IPS DF 6.9 (cell line): Measurements from ENCODE around the gene KPTN.

ENCODE experiments used
- DNase-seq: peaks from one replicate; pipeline ENCODE4 v3.0.0-alpha.2; 2013; ENCODE audit warnings: low read depth, low spot score
- H3K27ac ChIP-seq: one replicate; pipeline ENCODE4 v1.5.1; 2013; ENCODE audit warnings: low read length, control low read depth
- H3K27me3 ChIP-seq: 2 replicates; pipeline ENCODE4 v1.6.1; 2013; ENCODE audit warnings: mild to moderate bottlenecking, low read length; ENCODE audit not compliant: control insufficient read depth, insufficient read depth
- H3K36me3 ChIP-seq: 2 replicates; pipeline ENCODE4 v1.6.1; 2013; ENCODE audit warnings: low read length; ENCODE audit not compliant: control insufficient read depth, insufficient read depth
- H3K4me1 ChIP-seq: 2 replicates; pipeline ENCODE4 v1.6.1; 2013; ENCODE audit warnings: low read length; ENCODE audit not compliant: control insufficient read depth, insufficient read depth
- H3K4me3 ChIP-seq: 2 replicates; pipeline ENCODE4 v1.5.1; 2013; ENCODE audit warnings: mild to moderate bottlenecking, low read length
- H3K9me3 ChIP-seq: 2 replicates; pipeline ENCODE4 v1.6.1; 2013; ENCODE audit warnings: low read length, inconsistent platforms; ENCODE audit not compliant: control insufficient read depth, insufficient read depth
- WGBS: extraction: QIAGEN DNeasy Blood & Tissue Kit; methylation state at CpG from one replicate; pipeline ENCODE4 v1.1.7; 2013; ENCODE audit warnings: mixed read lengths, missing lambda C conversion rate; ENCODE audit not compliant: insufficient read length, insufficient coverage; 5-methylcytosine and 5-hydroxymethylcytosine counted together

Gene KPTN

DNA sequence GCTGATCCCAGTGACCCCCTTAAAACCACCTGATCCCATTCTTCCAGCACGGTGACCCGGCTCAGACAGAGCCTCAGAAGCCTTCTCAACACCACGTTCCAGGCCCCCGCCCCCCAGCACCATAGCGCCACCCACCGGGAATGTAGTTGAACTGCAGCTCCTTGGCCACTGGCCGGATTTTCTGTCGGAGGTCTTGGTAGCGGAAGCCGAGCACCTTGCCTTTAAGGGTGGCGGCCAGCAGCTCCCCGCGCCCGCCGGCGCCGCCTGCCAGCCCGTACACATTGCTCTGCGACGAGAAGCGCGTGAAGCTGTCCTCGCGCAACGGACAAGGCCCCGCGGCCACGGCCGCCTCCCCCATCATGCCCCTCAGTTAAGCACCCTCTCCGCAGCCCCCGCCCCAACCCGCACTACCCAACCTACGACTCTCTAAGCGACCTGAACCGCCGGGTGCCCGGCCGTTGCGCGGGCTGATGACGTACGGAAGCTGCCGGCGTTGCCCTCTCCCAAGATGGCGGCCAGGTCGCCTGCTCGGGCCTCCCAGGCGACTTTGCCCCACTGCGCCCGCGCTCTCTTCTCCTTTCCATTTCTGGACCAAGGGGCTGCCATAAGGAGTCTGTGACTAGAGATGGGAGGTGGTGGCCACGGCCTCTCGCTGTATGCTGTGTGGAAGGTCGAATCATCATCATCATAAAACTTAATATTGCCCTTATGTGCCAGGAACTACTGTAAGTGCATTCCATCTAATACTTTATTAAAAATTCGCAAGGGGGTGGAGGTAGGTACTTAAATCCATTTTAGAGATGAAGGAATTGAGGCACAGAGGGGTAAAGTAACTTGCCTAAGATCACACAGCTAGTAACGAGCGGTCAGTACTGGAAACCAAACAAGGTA is at the start of gene KPTN:
Gene KPTN (minus strand): TSS at position 420 of the 891 bp plus-strand sequence. CDS start 59 bp downstream, at position 361.
- Histone ChIP-seq H3K27me3 (no peaks in the 10 kb centered on the region), H3K27ac (no peak within 1 kb of the TSS), H3K4me3 (peak within 1 kb of the TSS; percentile 57; the same call in 1 of the 2 replicates), H3K9me3 (no peaks in the 10 kb centered on the region), H3K36me3 (no peaks in the 10 kb centered on the region), H3K4me1 (no peaks in the 10 kb centered on the region; the same call in 1 of the 2 replicates)
- WGBS: no CpG with 5 or more reads among the region's 57 CpGs
- peak; percentile 61 for DNase-seq

DNA sequence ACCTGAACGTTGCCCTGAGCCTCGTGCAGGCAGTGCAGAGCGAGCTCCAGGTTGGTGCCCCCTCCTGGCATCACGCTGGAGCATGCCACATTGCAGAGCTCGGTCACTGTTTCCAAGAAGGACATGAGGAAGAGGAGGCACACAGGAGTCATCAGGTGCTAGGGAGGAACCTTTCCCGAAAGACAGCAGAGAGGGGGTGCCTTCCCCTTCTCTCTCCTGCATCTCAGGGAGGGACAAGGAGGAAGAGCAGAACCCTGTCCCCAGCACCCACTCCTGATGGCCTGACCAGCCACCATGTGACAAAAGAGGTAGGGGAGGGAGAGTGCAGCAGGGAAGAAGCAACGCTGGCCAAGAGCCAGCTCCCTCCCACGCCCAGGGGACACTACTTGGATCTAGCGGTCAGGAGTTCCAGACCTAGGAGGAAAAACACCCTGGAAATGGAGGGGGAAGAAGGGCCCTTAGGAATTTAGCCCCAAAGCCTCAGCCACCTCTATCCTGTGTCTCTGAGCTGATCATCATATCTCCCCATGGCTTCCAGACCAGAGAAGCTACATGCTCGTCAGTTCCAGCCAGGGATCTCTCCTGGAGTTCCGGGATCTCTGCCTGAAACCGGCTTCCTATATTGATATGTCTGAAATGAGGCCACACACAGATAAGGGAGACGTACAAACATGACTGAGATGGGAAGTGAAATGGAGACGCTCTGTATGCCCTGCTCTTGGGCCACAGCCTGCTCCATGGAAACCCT is 47.8 kb upstream of the KPTN start:
- DNase-seq: no peak
- H3K27ac ChIP-seq: no peak overlapping the region
- H3K4me1 ChIP-seq: no peaks in the 10 kb centered on the region
- H3K9me3 ChIP-seq: no peaks in the 10 kb centered on the region
- no peaks in the 10 kb centered on the region for H3K36me3 ChIP-seq
- H3K27me3 ChIP-seq: no peaks in the 10 kb centered on the region
- H3K4me3 ChIP-seq: no peak overlapping the region
- WGBS: no CpG with 5 or more reads among the region's 14 CpGs

DNA sequence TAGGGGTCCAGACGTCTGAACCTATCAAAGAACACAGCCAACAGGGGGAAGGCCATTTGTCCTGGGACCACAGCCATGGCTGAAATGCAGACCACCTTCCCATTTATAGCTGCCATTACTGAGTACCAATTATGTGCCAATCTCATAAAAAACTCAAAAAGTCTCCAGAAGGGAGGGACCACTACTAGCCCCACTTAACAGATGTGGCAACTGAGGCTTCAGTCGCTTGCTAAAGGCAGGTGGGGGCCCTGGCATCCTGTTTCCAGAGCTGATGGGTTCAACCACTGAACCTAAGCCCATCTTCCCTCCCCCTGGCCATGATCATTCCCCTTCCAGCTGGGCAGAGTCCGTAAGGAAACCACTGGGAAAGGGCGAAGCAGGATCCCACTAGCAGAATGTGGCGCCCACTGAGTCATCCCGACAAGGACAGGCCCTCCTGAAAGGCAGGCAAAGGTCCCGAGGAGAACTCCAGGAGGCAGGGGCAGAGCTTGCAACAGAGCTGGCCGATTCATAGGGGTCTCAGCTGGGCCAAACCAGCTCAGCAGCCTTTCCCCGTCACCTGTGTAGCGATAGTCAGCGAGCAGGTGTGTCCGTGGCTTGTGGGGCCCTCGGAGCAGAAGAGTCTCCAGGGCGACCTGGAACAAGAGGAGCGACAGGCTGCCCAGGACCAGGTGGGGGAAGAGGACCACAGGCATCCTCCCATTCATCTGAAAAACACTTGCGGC is 45.2 kb upstream of the KPTN start:
- H3K4me1 ChIP-seq: no peaks in the 10 kb centered on the region
- WGBS: no CpG with 5 or more reads among the region's 16 CpGs

DNA sequence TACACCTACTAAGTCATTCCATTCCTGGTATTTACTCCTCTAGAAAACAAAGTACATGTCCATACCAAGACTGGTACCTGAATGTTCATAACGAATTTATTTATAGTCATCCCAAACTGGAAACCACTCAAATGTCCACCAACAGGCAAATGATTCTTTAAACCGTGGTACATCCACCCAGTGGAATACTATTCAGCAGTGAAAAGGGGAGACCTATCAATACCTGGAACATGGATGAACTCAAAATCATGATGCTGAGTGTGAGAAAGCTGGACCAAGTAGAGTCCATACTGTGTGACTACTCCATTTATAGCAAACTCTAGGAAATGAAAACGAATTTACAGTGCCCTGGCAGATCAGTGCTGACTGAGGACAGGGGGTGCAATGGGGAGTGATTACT is 42.8 kb upstream of the KPTN start:
- Histone ChIP-seq H3K36me3 (no peaks in the 10 kb centered on the region), H3K27ac (no peak overlapping the region), H3K4me3 (no peak overlapping the region), H3K4me1 (no peaks in the 10 kb centered on the region), H3K27me3 (no peaks in the 10 kb centered on the region), H3K9me3 (no peaks in the 10 kb centered on the region)
- no CpG with 5 or more reads among the region's 3 CpGs for WGBS
- no peak for DNase-seq

More for the DNA sequence above, 45.2 kb upstream of the KPTN start:
- Histone ChIP-seq H3K9me3 (no peaks in the 10 kb centered on the region), H3K4me3 (no peak overlapping the region), H3K27me3 (no peaks in the 10 kb centered on the region), H3K36me3 (no peaks in the 10 kb centered on the region), H3K27ac (no peak overlapping the region)
- DNase-seq: no peak

DNA sequence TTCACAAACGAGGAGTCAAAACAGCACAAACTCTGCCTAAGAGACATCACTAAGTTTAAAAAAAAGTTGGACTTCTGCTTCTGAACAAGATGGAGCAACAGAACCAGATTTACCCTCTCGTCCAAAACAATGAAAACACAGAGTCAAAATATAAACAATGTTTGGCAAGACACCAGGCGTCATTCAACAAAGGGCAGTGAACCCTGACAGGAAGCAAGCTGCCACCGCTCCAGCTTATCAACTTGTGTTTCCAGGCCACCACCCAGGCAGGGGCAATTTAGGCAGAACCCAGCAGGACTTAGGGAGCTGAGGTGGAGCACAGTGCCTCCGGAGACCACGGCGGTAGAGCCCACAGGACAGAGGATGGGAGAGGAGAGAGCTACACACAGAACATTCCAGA is 39.5 kb upstream of the KPTN start:
- H3K36me3 ChIP-seq: no peaks in the 10 kb centered on the region
- no peaks in the 10 kb centered on the region for H3K27me3 ChIP-seq
- H3K27ac ChIP-seq: no peak overlapping the region
- no CpG with 5 or more reads among the region's 7 CpGs for WGBS
- DNase-seq: no peak
- H3K9me3 ChIP-seq: no peaks in the 10 kb centered on the region
- no peak overlapping the region for H3K4me3 ChIP-seq
- no peaks in the 10 kb centered on the region for H3K4me1 ChIP-seq

DNA sequence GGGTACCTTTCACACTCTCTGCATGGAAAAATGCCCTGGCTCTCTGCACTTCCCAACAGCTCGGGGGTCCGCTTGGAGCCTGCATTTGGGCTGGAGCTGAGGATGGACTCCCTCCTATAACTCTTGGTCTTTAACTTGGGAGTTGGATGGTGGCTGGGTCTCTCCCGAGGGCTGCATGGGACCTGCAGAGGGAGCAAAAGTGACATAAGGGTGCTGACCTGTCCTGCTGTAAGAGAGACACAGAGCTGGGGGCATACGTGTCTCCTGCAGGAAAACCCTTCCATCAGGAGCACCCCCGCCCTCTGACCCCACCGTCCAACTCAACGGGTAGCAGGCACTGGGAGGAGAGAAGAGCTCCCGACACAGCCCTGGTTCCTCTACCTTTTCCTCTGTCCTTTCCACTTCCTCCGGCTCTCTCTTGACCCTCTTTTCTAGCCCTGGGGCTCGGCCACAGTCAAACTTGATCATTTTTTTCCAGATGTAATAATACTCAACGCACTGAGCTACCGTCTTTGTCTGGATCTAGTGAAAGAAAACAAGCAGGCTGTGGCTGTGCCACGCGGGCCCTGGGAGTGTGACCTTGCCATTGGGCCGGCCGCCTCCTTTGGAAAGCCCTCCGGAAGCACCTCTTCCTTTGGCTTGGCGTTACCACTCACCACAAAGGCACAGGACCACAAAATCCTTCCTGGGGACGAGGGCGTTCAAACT is 37.6 kb upstream of the KPTN start:
- DNase-seq: no peak
- Histone ChIP-seq H3K4me1 (no peaks in the 10 kb centered on the region), H3K36me3 (no peaks in the 10 kb centered on the region), H3K27ac (no peak overlapping the region), H3K27me3 (no peaks in the 10 kb centered on the region), H3K9me3 (no peaks in the 10 kb centered on the region), H3K4me3 (no peak overlapping the region)
- no CpG with 5 or more reads among the region's 20 CpGs for WGBS

DNA sequence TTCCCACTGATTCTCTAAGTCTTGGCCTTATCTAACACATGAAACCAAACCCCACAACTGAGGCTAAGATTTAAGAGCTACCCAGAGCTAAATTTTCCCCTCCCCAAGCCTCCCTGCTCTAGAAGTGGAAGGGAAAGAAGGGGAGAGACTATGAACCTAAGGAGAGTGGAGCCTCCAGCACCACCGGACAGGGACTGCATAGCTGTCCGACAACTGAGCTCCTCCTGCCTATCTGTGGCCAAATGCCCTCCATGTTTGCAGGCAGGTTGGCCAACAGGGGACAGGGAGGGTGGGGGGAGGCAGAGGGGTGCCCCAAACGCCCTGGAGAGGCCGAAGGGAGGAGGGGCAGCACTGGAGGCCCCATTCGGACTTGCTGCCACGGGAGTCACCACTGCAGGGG is 36.8 kb upstream of the KPTN start:
- Histone ChIP-seq H3K4me1 (no peaks in the 10 kb centered on the region), H3K27me3 (no peaks in the 10 kb centered on the region), H3K27ac (no peak overlapping the region), H3K9me3 (no peaks in the 10 kb centered on the region), H3K36me3 (no peaks in the 10 kb centered on the region), H3K4me3 (no peak overlapping the region)
- no CpG with 5 or more reads among the region's 6 CpGs for WGBS
- no peak for DNase-seq

DNA sequence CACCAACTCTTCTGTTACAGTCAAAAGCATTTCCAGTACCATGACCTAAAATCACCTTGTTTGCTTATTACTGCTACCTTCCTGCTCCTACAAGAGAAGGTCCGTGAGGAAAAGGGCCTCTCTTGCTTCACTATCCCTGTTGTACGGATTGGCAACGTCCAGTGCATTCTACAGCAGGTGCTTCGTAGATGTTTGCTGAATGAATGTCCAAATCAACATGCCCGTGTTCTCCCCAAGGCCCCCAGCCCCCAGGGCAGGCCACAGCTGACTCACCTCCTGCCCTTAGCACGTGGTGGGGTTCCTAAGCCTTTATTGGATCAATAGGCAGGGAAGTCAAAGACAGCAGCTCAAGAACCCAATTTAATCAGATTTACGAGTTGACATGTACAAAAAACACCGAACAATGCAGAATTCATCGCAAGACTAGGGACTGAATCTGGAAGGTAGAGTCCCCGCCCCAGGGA is 36.4 kb upstream of the KPTN start:
- Histone ChIP-seq H3K27me3 (no peaks in the 10 kb centered on the region), H3K4me3 (no peak overlapping the region), H3K4me1 (no peaks in the 10 kb centered on the region), H3K27ac (no peak overlapping the region), H3K9me3 (no peaks in the 10 kb centered on the region), H3K36me3 (no peaks in the 10 kb centered on the region)
- WGBS: no CpG with 5 or more reads among the region's 10 CpGs
- no peak for DNase-seq

DNA sequence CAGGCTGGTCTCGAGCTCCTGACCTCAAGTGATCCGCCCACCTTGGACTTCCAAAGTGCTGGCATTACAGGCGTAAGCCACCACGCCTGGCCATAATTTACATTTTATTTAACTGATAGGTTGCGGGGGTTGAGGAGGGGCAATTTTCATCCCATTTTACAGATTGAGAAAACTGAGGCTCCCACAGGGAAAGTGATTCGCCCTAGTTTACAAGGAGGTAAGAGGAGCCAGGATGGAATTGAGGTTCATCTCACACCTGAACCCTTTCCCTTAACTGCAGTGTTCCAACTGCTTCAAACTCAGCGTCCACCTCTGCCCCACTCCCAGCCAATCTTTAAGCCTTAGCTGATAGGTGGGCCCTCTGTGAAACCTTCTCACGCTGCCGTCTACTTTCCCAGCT is 34.8 kb upstream of the KPTN start:
- Histone ChIP-seq H3K4me3 (no peak overlapping the region), H3K4me1 (no peaks in the 10 kb centered on the region), H3K27ac (no peak overlapping the region), H3K9me3 (no peaks in the 10 kb centered on the region), H3K36me3 (no peaks in the 10 kb centered on the region), H3K27me3 (no peaks in the 10 kb centered on the region)
- WGBS: no CpG with 5 or more reads among the region's 9 CpGs
- no peak for DNase-seq

DNA sequence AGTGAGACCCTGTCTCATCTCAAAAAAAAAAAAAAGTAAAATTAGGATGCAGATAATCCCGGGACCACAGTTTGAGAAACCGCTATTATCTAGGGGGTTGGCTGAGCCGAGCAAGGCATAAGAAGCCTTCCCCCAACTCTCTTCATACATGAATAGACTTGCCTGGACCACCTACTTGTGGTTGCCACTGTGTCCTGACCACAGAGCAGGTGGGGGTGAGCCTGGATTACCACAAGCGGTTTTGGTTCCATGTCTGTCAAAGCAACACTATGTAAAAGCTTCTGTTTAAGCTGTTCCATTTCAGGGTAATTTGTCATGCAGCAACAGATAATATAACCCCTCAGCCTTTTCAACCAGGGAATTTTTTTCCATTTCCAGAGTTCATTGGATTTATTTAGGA is 34.1 kb upstream of the KPTN start:
- no peak for DNase-seq
- Histone ChIP-seq H3K27ac (no peak overlapping the region), H3K9me3 (no peaks in the 10 kb centered on the region), H3K4me3 (no peak overlapping the region), H3K4me1 (no peaks in the 10 kb centered on the region), H3K36me3 (no peaks in the 10 kb centered on the region), H3K27me3 (no peaks in the 10 kb centered on the region)
- no CpG with 5 or more reads among the region's 4 CpGs for WGBS
